Mesendoderm (in vitro differentiated cells): Measurements from ENCODE around the gene TNFAIP6.
A peak's percentile ranks its signal among the peaks of the same experiment; 100 is the strongest.
"Not testable (repeated sequence)": the region's sequence is repeated elsewhere in the genome, so short reads cannot be mapped to it uniquely, and the experiment has no call there.

Experiments used
- DNase-seq: peaks from one replicate; pipeline ENCODE4 v3.0.0; 2013
- H2AK5ac ChIP-seq: 2 replicates; pipeline ENCODE4 v1.6.1; 2013; ENCODE audit warnings: low read length, inconsistent platforms
- H2BK120ac ChIP-seq: 2 replicates; pipeline ENCODE4 v1.6.1; 2013; ENCODE audit warnings: low read depth, mild to moderate bottlenecking, low read length, moderate library complexity, mixed read lengths
- H2BK15ac ChIP-seq: replicated peaks from 2 replicates; pipeline ENCODE4 v1.6.1; 2013; ENCODE audit warnings: low read depth, mild to moderate bottlenecking, moderate library complexity
- H2BK5ac ChIP-seq: 2 replicates; pipeline ENCODE4 v1.6.1; 2013; ENCODE audit warnings: low read length, inconsistent platforms
- H3K18ac ChIP-seq: 2 replicates; pipeline ENCODE4 v1.6.1; 2013; ENCODE audit warnings: mild to moderate bottlenecking, low read length, mixed read lengths
- H3K23ac ChIP-seq: one replicate; pipeline ENCODE4 v1.6.1; 2013; ENCODE audit warnings: low read length
- H3K27ac ChIP-seq: 2 replicates; pipeline ENCODE4 v1.5.1; 2013; ENCODE audit warnings: low read depth, mild to moderate bottlenecking, inconsistent platforms, low read length, moderate library complexity
- H3K27me3 ChIP-seq: 2 replicates; pipeline ENCODE4 v1.6.1; 2013; ENCODE audit warnings: low read length, control low read depth, mild to moderate bottlenecking, inconsistent platforms; ENCODE audit not compliant: insufficient read depth, poor library complexity
- H3K36me3 ChIP-seq: 2 replicates; pipeline ENCODE4 v1.6.1; 2013; ENCODE audit warnings: low read length, inconsistent platforms; ENCODE audit not compliant: control insufficient read depth, insufficient read depth
- H3K4ac ChIP-seq: one replicate; pipeline ENCODE4 v1.6.1; 2013; ENCODE audit warnings: low read depth, mild to moderate bottlenecking, low read length, moderate library complexity
- H3K4me1 ChIP-seq: 2 replicates; pipeline ENCODE4 v1.6.1; 2013; ENCODE audit warnings: low read depth, low read length, inconsistent platforms; ENCODE audit not compliant: control insufficient read depth
- H3K4me2 ChIP-seq: 2 replicates; pipeline ENCODE4 v1.6.1; 2013; ENCODE audit warnings: low read length
- H3K4me3 ChIP-seq: 2 replicates; pipeline ENCODE4 v1.5.1; 2013; ENCODE audit warnings: mild to moderate bottlenecking, low read length
- H3K56ac ChIP-seq: one replicate; pipeline ENCODE4 v1.6.1; 2013; ENCODE audit warnings: low read length
- H3K79me1 ChIP-seq: 2 replicates; pipeline ENCODE4 v1.6.1; 2013; ENCODE audit warnings: low read length, inconsistent platforms
- H3K79me2 ChIP-seq: 2 replicates; pipeline ENCODE4 v1.6.1; 2013; ENCODE audit warnings: mild to moderate bottlenecking, low read length; ENCODE audit not compliant: control insufficient read depth, insufficient read depth
- H3K9ac ChIP-seq: 2 replicates; pipeline ENCODE4 v1.6.1; 2013; ENCODE audit warnings: low read length, inconsistent platforms
- H4K5ac ChIP-seq: one replicate; pipeline ENCODE4 v1.6.1; 2013; ENCODE audit warnings: low read length
- H4K8ac ChIP-seq: one replicate; pipeline ENCODE4 v1.6.1; 2013; ENCODE audit warnings: low read depth, mild to moderate bottlenecking, control low read depth, low read length, moderate library complexity
- WGBS: extraction: QIAGEN DNeasy Blood & Tissue Kit; methylation state at CpG from one replicate; pipeline ENCODE4 v1.1.7; 2013; ENCODE audit warnings: low lambda C conversion rate, missing lambda C conversion rate; ENCODE audit not compliant: insufficient coverage; ENCODE audit errors: extremely low coverage; 5-methylcytosine and 5-hydroxymethylcytosine counted together

TNFAIP6 gene

DNA sequence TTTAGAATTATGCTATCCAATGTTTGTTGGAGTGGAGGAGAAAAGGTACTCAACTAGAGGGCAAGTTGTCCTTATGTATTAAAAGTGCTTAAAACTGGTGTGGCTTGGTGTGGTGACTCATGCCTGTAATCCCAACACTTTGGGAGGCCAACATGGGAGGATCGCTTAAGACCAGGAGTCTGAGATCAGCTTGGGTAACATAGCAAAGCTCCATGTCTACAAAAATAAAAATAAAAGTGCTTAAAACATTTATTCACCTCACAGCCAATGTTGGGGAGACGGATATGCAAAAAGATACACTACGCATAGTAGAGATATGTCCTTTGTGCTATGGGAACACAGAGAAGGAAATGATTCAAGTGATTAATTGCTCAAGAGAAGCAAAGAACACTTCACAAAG lies 19.3 kb upstream of the TNFAIP6 start:
- Histone ChIP-seq H3K79me2 (no peaks in the 10 kb centered on the region), H3K18ac (no peak overlapping the region), H2BK15ac (no peak overlapping the region), H2AK5ac (no peak overlapping the region), H3K9ac (no peak overlapping the region), H3K4me2 (no peak overlapping the region), H3K4me3 (no peak overlapping the region), H3K23ac (no peak overlapping the region), H4K8ac (no peak overlapping the region), H2BK5ac (no peak overlapping the region), H4K5ac (no peak overlapping the region), H3K4ac (no peak overlapping the region), H3K27ac (no peak overlapping the region), H3K27me3 (no peaks in the 10 kb centered on the region), H3K56ac (no peak overlapping the region), H3K36me3 (no peaks in the 10 kb centered on the region), H3K4me1 (no peaks in the 10 kb centered on the region), H2BK120ac (no peak overlapping the region), H3K79me1 (no peaks in the 10 kb centered on the region)
- no CpG with 5 or more reads among the region's 3 CpGs for WGBS
- DNase-seq, result no peak

GRCh38 chr2:151343073-151343472 lies 14.3 kb upstream of the TNFAIP6 start:
- H3K27ac ChIP-seq, result no peak overlapping the region
- H3K56ac ChIP-seq, result no peak overlapping the region
- no peaks in the 10 kb centered on the region for H3K27me3 ChIP-seq
- no peak overlapping the region for H3K4me2 ChIP-seq
- no peaks in the 10 kb centered on the region for H3K4me1 ChIP-seq
- H2BK5ac ChIP-seq, result no peak overlapping the region
- H4K5ac ChIP-seq, result no peak overlapping the region
- H3K23ac ChIP-seq, result no peak overlapping the region
- no peak overlapping the region for H2BK120ac ChIP-seq
- H3K36me3 ChIP-seq, result no peaks in the 10 kb centered on the region
- no peak overlapping the region for H3K18ac ChIP-seq
- H4K8ac ChIP-seq, result no peak overlapping the region
- H3K4ac ChIP-seq, result no peak overlapping the region
- H2BK15ac ChIP-seq, result no peak overlapping the region
- no peaks in the 10 kb centered on the region for H3K79me1 ChIP-seq
- no peak overlapping the region for H2AK5ac ChIP-seq
- no CpG with 5 or more reads among the region's 2 CpGs for WGBS
- DNase-seq, result no peak
- H3K4me3 ChIP-seq, result no peak overlapping the region
- no peak overlapping the region for H3K9ac ChIP-seq
- H3K79me2 ChIP-seq, result no peaks in the 10 kb centered on the region

DNA sequence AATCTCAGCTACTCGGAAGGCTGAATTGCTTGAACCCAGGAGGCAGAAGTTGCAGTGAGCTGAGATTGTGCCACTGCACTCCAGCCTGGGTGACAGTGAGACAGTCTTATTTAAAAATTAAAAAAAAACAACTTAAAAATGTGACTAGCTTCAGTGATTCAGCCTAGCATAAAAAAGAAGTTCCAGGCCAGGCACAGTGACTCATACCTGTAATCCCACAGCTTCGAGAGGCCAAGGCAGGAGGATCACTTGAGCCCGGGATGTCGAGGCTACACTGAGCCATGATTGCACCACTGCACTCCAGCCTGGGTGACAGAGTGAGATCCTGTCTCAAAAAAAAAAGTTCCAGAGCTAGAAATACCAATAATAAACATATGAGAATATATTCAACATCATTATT lies 13.2 kb upstream of the TNFAIP6 start:
- not testable (repeated sequence) for H3K18ac ChIP-seq, H3K9ac ChIP-seq, H3K23ac ChIP-seq, H3K4ac ChIP-seq, H4K5ac ChIP-seq, H3K27ac ChIP-seq, H3K56ac ChIP-seq, H2BK120ac ChIP-seq, H3K79me1 ChIP-seq, H3K4me2 ChIP-seq, DNase-seq, H2AK5ac ChIP-seq, H2BK5ac ChIP-seq, H3K79me2 ChIP-seq, H3K36me3 ChIP-seq, H2BK15ac ChIP-seq, H3K4me1 ChIP-seq, H3K4me3 ChIP-seq, H4K8ac ChIP-seq, H3K27me3 ChIP-seq
- no CpG with 5 or more reads among the region's 4 CpGs for whole genome bisulfite sequencing

DNA sequence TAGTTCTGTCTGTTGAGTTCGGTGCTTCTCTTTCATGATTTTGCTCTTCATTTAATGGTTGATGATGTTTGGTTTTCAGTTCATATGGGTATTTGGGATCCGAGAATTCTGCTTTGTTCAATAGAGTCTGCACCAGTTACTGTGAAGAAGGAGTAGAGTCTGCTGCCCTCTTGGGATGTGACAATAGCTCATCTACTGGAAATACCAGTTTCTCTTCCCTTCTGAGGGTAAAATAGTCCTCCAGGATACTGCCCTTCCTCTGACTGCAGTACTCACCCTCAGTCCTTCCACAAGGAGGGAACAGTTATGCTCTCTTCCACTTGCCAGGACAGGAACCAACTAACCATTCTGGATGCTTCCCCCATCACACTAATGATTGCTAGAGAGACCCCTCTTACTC lies 12.5 kb upstream of the TNFAIP6 start:
- Histone ChIP-seq H3K4ac (no peak overlapping the region), H3K18ac (no peak overlapping the region), H3K56ac (no peak overlapping the region), H3K4me3 (no peak overlapping the region), H3K27me3 (no peaks in the 10 kb centered on the region), H2BK120ac (no peak overlapping the region), H3K4me2 (no peak overlapping the region), H3K79me2 (no peaks in the 10 kb centered on the region), H2BK15ac (no peak overlapping the region), H3K4me1 (no peaks in the 10 kb centered on the region), H3K27ac (no peak overlapping the region), H2BK5ac (no peak overlapping the region), H3K79me1 (no peaks in the 10 kb centered on the region), H3K23ac (no peak overlapping the region), H2AK5ac (no peak overlapping the region), H3K36me3 (no peaks in the 10 kb centered on the region), H4K5ac (no peak overlapping the region), H3K9ac (no peak overlapping the region), H4K8ac (no peak overlapping the region)
- no peak for DNase-seq
- WGBS, result no CpG with 5 or more reads among the region's 2 CpGs

DNA sequence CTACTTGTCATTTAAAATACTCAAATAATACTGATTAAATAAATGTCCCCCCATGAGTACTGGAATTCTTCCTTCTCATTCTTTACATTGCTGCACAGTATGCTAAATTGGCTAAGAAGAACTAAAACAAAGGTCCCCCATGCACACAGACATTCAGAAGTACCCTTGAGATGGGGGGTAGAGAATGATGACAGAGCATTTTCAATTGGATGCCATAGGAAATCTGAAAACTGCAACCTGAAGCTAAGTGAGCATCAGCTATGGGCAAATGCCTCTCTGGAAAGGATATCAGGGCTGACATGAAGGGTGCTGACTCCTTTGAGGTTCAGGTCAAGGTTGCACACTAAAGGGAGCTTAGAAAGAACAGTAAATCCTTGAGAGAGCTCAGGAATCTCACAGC lies 10.1 kb upstream of the TNFAIP6 start:
- Histone ChIP-seq H3K9ac (no peak overlapping the region), H3K27ac (no peak overlapping the region), H3K4me3 (no peak overlapping the region), H2BK5ac (no peak overlapping the region), H3K23ac (peak overlapping the region; percentile 74), H2BK15ac (no peak overlapping the region), H4K5ac (no peak overlapping the region), H4K8ac (no peak overlapping the region), H3K18ac (no peak overlapping the region), H2BK120ac (no peak overlapping the region), H3K4me2 (no peak overlapping the region), H3K4me1 (no peaks in the 10 kb centered on the region), H3K56ac (no peak overlapping the region), H3K4ac (no peak overlapping the region), H3K36me3 (no peaks in the 10 kb centered on the region), H3K79me2 (no peaks in the 10 kb centered on the region), H3K27me3 (no peaks in the 10 kb centered on the region), H3K79me1 (no peaks in the 10 kb centered on the region), H2AK5ac (no peak overlapping the region)
- no peak for DNase-seq

DNA sequence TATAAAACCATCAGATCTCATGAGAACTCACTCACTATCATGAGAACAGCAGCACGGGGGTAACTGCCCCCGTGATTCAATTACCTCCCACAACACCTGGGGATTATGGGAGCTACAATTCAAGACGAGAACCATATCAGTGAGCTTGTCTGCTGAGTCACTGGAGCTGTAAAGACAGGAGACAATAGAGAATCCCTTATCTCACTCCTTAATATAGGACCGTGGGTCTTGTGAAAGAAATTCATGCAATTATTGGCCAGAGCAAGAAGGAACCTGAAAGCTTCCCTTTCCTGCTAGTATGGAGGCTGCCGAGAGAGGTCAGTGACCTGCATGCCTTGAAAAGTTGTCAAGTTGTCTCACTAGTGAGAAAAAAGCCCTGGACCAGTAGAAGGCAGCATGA lies 9.5 kb upstream of the TNFAIP6 start:
- H3K4me1 ChIP-seq, result no peaks in the 10 kb centered on the region
- no CpG with 5 or more reads among the region's 5 CpGs for WGBS
- no peak overlapping the region for H3K9ac ChIP-seq
- H3K4me3 ChIP-seq, result no peak overlapping the region
- H4K8ac ChIP-seq, result no peak overlapping the region
- H3K27me3 ChIP-seq, result no peaks in the 10 kb centered on the region
- no peak overlapping the region for H3K56ac ChIP-seq
- peak; percentile 57 for DNase-seq
- H2AK5ac ChIP-seq, result no peak overlapping the region
- H3K79me2 ChIP-seq, result no peaks in the 10 kb centered on the region
- no peak overlapping the region for H4K5ac ChIP-seq
- H2BK120ac ChIP-seq, result no peak overlapping the region
- H3K27ac ChIP-seq, result no peak overlapping the region
- H3K36me3 ChIP-seq, result no peaks in the 10 kb centered on the region
- H3K4me2 ChIP-seq, result no peak overlapping the region
- no peak overlapping the region for H2BK15ac ChIP-seq
- no peak overlapping the region for H3K4ac ChIP-seq
- H2BK5ac ChIP-seq, result no peak overlapping the region
- no peaks in the 10 kb centered on the region for H3K79me1 ChIP-seq
- no peak overlapping the region for H3K23ac ChIP-seq
- H3K18ac ChIP-seq, result no peak overlapping the region
